Measurements from ENCODE around the gene LYVE1. TPM values are rescaled to one million over a fixed set of nuclear protein-coding genes. Genes with fewer than 3 reads are reported as not detected.

Gene LYVE1
- total and polyA plus RNA-seq, 2 of the 13 experiments (the other 11 are each of a cell fraction or from before 2014, with no cell fraction given) = 1.2 to 1.4 TPM

GRCh38 chr11:10544491-10545465, 23.7 kb downstream of the LYVE1 start:
- no peak overlapping the region for H3K9ac ChIP-seq (ENCODE audit: insufficient read depth, low read depth, low read length)
- no peak overlapping the region for H2AFZ ChIP-seq (ENCODE audit: low read length)
- no peaks in the 10 kb centered on the region for H4K20me1 ChIP-seq (ENCODE audit: insufficient read depth, low read length)
- ChIA-PET POLR2A (no interaction called here), CTCF (ENCODE audit: low intra/inter-chr PET ratio, low total read pairs) (no interaction called here)
- 2% methylated on average over 4 of the region's 7 CpGs for WGBS (ENCODE audit: low lambda C conversion rate)
- H3K79me2 ChIP-seq (ENCODE audit: insufficient read depth, low read length) = no peaks in the 10 kb centered on the region
- DNase-seq (ENCODE audit: low spot score) (no peak), ATAC-seq (no peak), FAIRE-seq (no peak)
- in situ Hi-C loops (cut with HindIII; ENCODE audit: extremely low pct_ligation_motif_present, low pct_unique_long_range_greater_than_20kb) (no loop called here), intact Hi-C loops (cut with micrococcal nuclease; ENCODE audit: unreplicated experiment) (no loop called here)
- no peak overlapping the region for H3K4me3 ChIP-seq (replicated peaks in 1 of 3; ENCODE audit: insufficient read depth in 1 of 3, low read depth in 2 of 3, low read length in 3 of 3)
- no peak for TF ChIP-seq ZHX2 (IDR thresholded peaks at IDR 0.05; ENCODE audit: low read depth)
- TF ChIP-seq ZHX2 (CRISPR knock-in tag; IDR thresholded peaks at IDR 0.05; ENCODE audit: borderline replicate concordance) = no peak
- TF ChIP-seq HNRNPL (IDR thresholded peaks at IDR 0.05; ENCODE audit: low read depth, low read length) = 0 out of 2 replicates have a peak, but pooled peaks have one; percentile 53
- TF ChIP-seq SMARCC2 (IDR thresholded peaks at IDR 0.05) = no peak
- peaks cover 10% of the 10 kb centered on the region for H3K4me1 ChIP-seq (ENCODE audit: insufficient read depth, low read length)
- no peak overlapping the region for H3K27ac ChIP-seq (ENCODE audit: extremely low read length, insufficient read depth, low read length)
- no TSS peak for BruUV-seq (replicated peaks)
- H3K9me3 ChIP-seq (ENCODE audit: low read length) = no peaks in the 10 kb centered on the region
- H3K27me3 ChIP-seq (ENCODE audit: control insufficient read depth in 1 of 2, insufficient read depth in 2 of 2, low read length in 2 of 2) = no peaks in the 10 kb centered on the region; a peak in 1 of 5 replicates
- H3K4me2 ChIP-seq (ENCODE audit: low read depth, low read length) = no peak overlapping the region
- no peaks in the 10 kb centered on the region for H3K36me3 ChIP-seq (replicated peaks in 1 of 2; ENCODE audit: control insufficient read depth in 1 of 2, insufficient read depth in 2 of 2, low read length in 2 of 2)

Data from HepG2 (cell line).